T-helper 17 cell (primary cell): ENCODE data around the gene GGA3. TPM values are rescaled to one million over a fixed set of nuclear protein-coding genes. Genes with fewer than 3 reads are reported as not detected.
"Not testable (repeated sequence)": the region's sequence is repeated elsewhere in the genome, so short reads cannot be mapped to it uniquely, and the experiment has no call there.

Source experiments
- ATAC-seq: fragments of 150-1000 bp; cut with Tn5 transposase; 2 replicates; pipeline ENCODE4 v1.10.0; 2021; ENCODE audit warnings: mild to moderate bottlenecking, moderate library complexity
- DNase-seq, 3 donors: peaks; one replicate each; pipeline versions ENCODE4 v3.0.0 to v3.0.0-alpha.2; 2020 to 2021
- H3K9me3 ChIP-seq: one replicate; pipeline ENCODE4 v1.7.0; 2013; ENCODE audit warnings: low read length, mild to moderate bottlenecking; ENCODE audit not compliant: control insufficient read depth, poor library complexity, severe bottlenecking
- H3K27ac Mint-ChIP-seq: one replicate; pipeline ENCODE4 v1.8.0; 2022; ENCODE audit warnings: mild to moderate bottlenecking, moderate library complexity, mixed read lengths
- H3K27me3 Mint-ChIP-seq: one replicate; pipeline ENCODE4 v1.8.0; 2022; ENCODE audit warnings: mixed read lengths
- H3K36me3 Mint-ChIP-seq: one replicate; pipeline ENCODE4 v1.8.0; 2022; ENCODE audit warnings: low read depth, mixed read lengths
- H3K4me1 Mint-ChIP-seq: one replicate; pipeline ENCODE4 v1.8.0; 2022; ENCODE audit warnings: mild to moderate bottlenecking, mixed read lengths
- H3K4me3 Mint-ChIP-seq: one replicate; pipeline ENCODE4 v1.8.0; 2022; ENCODE audit warnings: mild to moderate bottlenecking, moderate library complexity, mixed read lengths
- total RNA-seq, 4 donors: library from RNA in 2 of 4; stranded (reverse) in 2 of 4; gene quantifications; one replicate each; pipeline ENCODE4 v1.2.3 and lab custom pipeline; 2022 to 2026

GGA3 gene
- total RNA-seq, 2 donors from 2014 or later, result 85.4 to 89.1 TPM

DNA sequence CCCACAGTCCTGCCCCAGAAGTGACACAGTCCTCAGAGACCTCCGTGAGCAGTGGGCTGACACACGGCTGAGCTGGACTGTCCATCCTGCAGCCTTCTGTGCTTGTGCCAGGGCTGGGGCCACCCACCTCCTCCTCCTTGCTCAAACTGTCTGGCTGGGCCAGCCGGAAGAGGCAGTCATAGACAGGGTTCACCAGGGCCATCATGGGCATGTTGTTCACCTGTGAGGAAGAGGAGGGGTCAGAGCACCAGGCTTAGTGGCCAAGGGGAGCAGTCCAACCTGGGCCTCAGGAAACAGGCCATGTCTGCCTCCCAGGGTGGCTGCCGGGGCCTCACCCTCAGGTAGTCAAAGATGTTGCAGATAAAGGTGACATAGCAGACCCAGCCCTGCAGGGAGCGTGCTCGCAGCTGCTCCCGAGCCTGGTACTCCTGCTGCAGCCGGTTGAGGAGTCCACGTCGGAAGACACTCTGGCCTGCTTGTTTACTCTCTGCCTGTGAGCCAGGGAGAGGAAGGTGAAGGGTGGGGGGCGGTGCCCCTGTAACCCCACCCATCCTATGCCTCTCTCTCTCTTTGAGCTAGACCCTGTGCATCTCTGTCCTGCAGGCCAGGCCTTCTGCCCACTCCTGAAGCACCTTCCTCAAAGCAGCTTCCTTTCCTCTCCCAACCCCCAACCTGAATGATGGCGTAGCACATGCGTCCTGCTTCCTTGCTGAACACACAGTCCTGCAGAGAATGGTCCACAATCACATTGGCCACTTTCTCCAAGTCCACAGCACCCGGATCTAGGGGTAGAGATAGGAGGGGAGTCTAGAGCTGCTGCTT, 6.2 kb upstream of the GGA3 start:
- no peaks in the 10 kb centered on the region for H3K9me3 ChIP-seq
- DNase-seq (no peak), ATAC-seq (no peak)
- no peak overlapping the region for H3K27ac Mint-ChIP-seq
- H3K4me3 Mint-ChIP-seq, result no peak overlapping the region
- H3K4me1 Mint-ChIP-seq, result peaks cover 15% of the 10 kb centered on the region
- no peaks in the 10 kb centered on the region for H3K27me3 Mint-ChIP-seq
- H3K36me3 Mint-ChIP-seq, result no peaks in the 10 kb centered on the region

DNA sequence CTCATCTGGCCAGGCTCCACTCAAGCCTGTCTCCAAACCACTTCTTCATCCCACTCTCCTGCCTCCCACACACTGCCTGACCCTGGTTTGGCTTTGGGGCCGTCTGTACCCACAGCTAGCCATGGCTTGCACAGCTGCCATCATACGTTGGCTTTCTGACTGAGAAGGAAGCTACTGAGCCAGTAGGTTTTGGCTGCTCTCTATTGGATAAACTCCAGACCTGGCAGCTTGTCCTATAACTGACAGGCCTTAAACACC, 5.7 kb upstream of the GGA3 start:
- Mint-ChIP-seq H3K4me3 (no peak overlapping the region), H3K36me3 (no peaks in the 10 kb centered on the region), H3K27ac (no peak overlapping the region), H3K4me1 (peaks cover 20% of the 10 kb centered on the region), H3K27me3 (no peaks in the 10 kb centered on the region)
- no peak for ATAC-seq
- no peaks in the 10 kb centered on the region for H3K9me3 ChIP-seq
- no peak for DNase-seq

DNA sequence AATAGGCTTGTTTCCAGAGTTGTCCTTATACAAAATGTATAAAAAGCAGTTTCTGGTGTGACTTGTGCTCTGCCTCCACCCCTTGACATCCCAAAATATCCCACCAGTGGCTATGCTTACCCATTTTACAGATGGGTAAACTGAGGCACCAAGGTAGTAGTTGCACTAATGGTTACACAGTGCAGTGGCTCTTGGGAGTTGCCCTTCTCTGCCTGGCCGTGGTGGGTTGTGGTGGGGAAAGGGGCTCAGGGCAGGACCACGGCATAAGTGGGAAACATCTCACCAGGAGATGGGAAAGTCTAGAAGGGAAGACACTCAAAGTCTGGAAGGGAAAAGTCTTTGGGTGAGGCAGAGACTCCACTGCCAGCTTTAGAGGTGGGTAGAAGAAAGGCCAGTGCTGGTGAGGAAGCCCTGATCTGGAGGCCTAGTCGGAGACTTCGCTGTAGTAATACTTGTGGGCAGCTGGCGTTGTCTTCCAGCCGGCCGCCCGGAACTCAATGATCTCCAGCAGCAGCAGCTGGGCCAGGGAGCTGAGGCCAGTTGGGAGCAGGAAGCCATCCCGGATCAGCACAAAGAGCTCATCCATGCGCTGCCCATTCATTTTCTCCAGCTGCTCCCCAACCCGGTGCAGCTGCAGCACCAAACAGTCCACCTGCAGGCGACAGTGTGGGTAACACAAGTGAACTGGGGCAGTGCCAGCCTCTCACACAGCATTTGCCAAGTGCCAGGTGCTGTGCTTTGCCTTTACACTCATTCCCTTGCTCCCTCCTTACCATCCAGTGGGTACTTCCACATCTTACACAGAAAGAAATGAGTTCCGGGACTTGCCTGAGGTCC, 5.1 kb upstream of the GGA3 start:
- H3K4me1 Mint-ChIP-seq, result peaks cover 21% of the 10 kb centered on the region
- H3K27me3 Mint-ChIP-seq, result no peaks in the 10 kb centered on the region
- H3K9me3 ChIP-seq, result no peaks in the 10 kb centered on the region
- DNase-seq (no peak), ATAC-seq (no peak)
- H3K27ac Mint-ChIP-seq, result no peak overlapping the region
- no peaks in the 10 kb centered on the region for H3K36me3 Mint-ChIP-seq
- no peak overlapping the region for H3K4me3 Mint-ChIP-seq

DNA sequence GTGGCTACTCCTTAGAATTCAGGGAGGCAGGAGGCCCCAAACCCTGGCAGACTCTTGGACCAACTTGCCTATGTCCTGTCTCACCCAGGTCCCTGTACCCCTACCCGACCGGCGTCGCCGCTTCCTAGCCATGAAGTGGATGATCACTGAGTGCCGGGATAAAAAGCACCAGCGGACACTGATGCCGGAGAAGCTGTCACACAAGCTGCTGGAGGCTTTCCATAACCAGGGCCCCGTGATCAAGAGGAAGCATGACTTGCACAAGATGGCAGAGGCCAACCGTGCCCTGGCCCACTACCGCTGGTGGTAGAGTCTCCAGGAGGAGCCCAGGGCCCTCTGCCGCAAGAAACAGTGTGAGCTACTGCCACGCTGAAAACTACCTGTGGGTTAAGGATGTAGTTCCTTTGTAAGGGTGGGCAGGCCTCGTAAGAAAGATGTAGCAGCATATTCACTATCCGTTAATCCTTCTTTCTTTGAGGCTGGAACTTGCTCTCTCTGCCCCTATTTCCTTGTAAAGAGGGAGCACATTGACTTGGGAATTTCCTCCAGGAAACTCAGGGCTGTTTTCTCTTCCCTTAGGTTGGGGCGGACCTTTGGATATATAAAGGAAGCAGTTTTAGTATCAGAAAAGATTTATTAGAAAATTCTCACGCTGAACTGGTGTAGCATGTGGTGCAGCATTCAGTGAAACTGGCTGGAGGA, 4.4 kb upstream of the GGA3 start:
- H3K9me3 ChIP-seq, result no peaks in the 10 kb centered on the region
- H3K4me3 Mint-ChIP-seq, result no peak overlapping the region
- H3K4me1 Mint-ChIP-seq, result peaks cover 26% of the 10 kb centered on the region
- no peak overlapping the region for H3K27ac Mint-ChIP-seq
- no peaks in the 10 kb centered on the region for H3K27me3 Mint-ChIP-seq
- H3K36me3 Mint-ChIP-seq, result no peaks in the 10 kb centered on the region
- ATAC-seq, result no peak
- DNase-seq, result no peak

DNA sequence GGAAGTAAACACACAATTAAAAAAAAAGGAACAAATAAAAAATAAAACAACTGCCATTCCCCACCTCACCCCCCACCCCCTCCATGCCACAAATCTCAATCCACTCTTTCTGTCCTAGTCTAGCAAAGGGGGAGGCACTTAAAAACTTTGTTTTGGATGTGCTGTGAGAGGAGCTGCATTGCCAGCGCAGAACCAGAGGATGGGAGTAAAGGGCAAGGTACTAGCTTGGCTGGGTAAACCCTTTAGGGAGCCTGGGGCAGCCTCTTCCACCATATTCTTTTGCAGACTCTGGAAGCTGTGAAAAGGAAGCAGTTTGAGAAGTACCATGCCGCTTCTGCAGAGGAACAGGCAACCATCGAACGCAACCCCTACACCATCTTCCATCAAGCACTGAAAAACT, 1.6 kb upstream of the GGA3 start:
- H3K9me3 ChIP-seq, result no peaks in the 10 kb centered on the region
- peak overlapping the region; percentile 16 for H3K27ac Mint-ChIP-seq
- no peaks in the 10 kb centered on the region for H3K27me3 Mint-ChIP-seq
- no peaks in the 10 kb centered on the region for H3K36me3 Mint-ChIP-seq
- DNase-seq (no peak), ATAC-seq (no peak)
- peaks cover 34% of the 10 kb centered on the region for H3K4me1 Mint-ChIP-seq
- peak overlapping the region; percentile 97 for H3K4me3 Mint-ChIP-seq

DNA sequence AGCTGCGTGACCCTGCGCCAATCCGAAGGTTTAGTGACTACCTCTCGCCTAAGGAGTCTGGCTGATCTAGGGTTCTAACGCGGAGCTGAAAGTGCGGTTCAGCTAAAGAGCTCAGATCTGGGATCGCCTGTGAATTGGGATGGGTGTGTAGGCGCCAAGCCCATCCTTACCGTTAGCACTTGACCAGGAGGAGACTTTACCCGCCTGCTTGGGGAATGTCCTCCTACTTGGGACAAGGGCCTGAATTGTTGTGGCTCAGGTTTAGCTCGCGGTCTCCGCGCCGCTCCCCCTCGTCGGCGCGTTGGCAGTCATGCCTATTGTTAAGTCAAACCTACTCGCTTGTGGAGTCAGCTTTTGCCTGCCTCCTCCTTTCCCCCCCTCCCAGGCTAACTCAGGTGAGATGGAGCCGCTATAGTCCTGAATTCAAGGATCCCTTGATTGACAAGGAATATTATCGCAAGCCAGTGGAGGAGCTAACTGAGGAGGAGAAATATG, 753 bp upstream of the GGA3 start:
- Mint-ChIP-seq H3K4me3 (peak overlapping the region; percentile 97), H3K27me3 (no peaks in the 10 kb centered on the region), H3K36me3 (no peaks in the 10 kb centered on the region), H3K4me1 (peaks cover 43% of the 10 kb centered on the region), H3K27ac (peak overlapping the region; percentile 99)
- H3K9me3 ChIP-seq, result no peaks in the 10 kb centered on the region
- DNase-seq (no peak), ATAC-seq (peak; percentile 17)

DNA sequence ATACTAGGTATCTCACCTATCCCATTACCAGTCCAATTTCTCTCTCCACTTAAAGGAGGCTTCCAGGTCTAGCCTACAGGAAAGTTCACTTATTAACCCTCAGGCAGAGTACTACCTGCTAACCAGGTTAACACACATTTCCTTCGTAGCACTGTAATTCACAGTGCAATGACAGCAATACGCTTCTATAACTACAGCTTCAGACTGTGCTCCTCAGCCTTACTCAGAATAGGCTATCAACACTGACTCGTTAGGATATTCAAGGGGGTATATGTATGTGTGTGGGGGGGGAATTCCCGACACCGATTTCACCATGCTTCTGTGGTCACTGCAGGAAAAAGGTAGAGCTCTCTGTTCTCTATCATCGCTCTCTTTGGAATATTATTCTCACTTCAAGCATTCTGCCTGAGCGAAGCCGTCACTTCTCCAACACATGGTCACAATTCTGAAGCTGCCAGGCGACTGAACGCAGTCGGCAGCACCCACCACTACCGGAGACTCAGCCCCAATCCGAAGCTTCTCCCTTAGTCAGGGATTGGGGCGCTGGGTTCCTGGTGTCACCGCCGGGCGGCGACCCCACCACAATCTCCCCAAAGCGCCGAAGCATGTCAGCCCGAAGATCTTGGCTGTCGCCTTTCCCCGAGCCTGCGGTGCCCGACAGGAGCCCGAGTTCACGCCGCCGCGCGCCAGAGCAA, 618 bp downstream of the GGA3 start:
- no peaks in the 10 kb centered on the region for H3K36me3 Mint-ChIP-seq
- no peaks in the 10 kb centered on the region for H3K27me3 Mint-ChIP-seq
- ATAC-seq, result peak; percentile 34
- H3K4me1 Mint-ChIP-seq, result peaks cover 54% of the 10 kb centered on the region
- peak in 1 of 3 donors; percentile 36 for DNase-seq
- peak overlapping the region; percentile 97 for H3K4me3 Mint-ChIP-seq
- H3K27ac Mint-ChIP-seq, result peak overlapping the region; percentile 99
- no peaks in the 10 kb centered on the region for H3K9me3 ChIP-seq

DNA sequence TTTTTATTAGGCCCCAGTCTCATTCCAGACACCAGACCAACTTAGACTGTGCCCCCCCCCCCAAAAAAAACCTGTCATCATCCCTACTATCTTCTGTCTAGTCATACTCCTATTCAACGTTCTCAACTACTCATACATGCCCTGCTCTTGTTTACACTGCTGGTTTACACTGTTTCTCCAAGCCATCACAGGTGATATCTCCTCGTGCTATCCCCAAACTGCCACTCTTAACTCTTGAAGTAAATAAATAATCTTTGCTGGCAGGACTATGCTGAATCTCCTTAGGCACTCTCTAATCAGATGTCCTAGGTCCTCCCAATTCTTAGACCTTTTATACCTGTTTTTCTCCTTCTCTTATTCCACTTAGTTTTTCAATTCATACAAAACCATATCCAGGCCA, 4.2 kb downstream of the GGA3 start:
- H3K27ac Mint-ChIP-seq, result peak overlapping the region; percentile 99
- H3K27me3 Mint-ChIP-seq, ATAC-seq, H3K36me3 Mint-ChIP-seq, DNase-seq, H3K9me3 ChIP-seq, H3K4me3 Mint-ChIP-seq: not testable (repeated sequence)
- peaks cover 74% of the 10 kb centered on the region for H3K4me1 Mint-ChIP-seq

DNA sequence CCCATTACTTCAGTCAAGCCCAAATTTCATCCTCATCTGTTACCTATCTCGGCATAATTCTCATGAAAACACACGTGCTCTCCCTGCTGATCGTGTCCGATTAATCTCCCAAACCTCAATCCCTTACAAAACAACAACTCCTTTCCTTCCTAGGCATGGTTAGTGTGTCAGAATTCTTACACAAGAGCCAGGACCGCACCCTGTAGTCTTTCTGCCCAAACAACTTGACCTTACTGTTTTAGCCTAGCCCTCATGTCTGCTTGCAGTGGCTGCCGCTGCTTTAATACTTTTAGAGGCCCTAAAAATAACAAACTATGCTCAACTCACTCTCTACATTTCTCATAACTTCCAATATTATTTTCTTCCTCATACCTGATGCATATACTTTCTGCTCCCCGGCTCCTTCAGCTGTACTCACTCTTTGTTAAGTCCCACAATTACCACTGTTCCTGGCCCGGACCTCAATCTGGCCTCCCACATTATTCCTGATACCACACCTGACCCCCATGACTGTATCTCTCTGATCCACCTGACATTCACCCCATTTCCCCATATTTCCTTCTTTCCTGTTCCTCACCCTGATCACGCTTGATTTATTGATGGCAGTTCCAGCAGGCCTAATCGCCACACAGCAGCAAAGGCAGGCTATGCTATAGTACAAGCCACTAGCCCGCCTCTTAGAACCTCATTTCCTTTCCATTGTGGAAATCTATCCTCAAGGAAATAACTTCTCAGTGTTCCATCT, 5.3 kb downstream of the GGA3 start:
- H3K9me3 ChIP-seq, H3K4me3 Mint-ChIP-seq, ATAC-seq, DNase-seq, H3K27me3 Mint-ChIP-seq, H3K36me3 Mint-ChIP-seq: not testable (repeated sequence)
- Mint-ChIP-seq H3K4me1 (peaks cover 73% of the 10 kb centered on the region), H3K27ac (peak overlapping the region; percentile 99)

DNA sequence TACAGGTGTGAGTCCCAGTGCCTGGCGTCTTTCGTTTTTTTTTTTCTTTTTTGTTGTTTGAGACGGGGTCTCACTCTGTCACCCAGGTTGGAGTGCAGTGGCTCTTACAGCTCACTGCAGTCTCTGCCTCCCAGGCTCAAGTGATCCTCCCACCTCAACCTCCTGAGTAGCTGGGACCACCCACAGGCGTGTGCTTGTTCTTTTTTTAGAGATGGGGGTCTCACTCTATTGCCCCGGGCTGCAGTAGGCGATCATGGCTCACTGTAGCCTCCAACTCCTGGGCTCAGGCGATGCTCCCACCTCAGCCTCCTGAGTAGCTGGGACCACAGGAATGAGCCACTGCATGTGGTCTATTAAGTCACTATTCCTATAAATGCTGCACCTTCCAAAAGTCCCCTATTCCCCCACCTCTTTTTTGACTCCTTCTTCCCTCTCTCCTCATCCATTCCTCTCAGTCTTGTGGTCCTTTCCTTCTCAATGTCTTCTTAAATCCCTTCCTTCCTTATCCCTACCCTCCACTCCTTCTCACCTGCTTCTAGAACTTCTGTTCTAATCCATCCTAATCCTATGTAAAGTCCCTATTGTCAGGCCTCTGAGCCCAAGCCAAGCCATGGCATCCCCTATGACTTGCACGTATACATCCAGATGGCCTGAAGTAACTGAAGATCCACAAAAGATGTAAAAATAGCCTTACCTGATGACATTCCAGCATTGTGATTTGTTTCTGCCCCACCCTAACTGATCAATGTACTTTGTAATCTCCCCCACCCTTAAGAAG, 9.2 kb downstream of the GGA3 start:
- H3K36me3 Mint-ChIP-seq, result no peaks in the 10 kb centered on the region
- peaks cover 58% of the 10 kb centered on the region for H3K4me1 Mint-ChIP-seq
- peak overlapping the region; percentile 72 for H3K27ac Mint-ChIP-seq
- no peak for DNase-seq
- H3K4me3 Mint-ChIP-seq, result peak overlapping the region; percentile 61
- no peaks in the 10 kb centered on the region for H3K27me3 Mint-ChIP-seq
- H3K9me3 ChIP-seq, result no peaks in the 10 kb centered on the region
- ATAC-seq, result no peak

DNA sequence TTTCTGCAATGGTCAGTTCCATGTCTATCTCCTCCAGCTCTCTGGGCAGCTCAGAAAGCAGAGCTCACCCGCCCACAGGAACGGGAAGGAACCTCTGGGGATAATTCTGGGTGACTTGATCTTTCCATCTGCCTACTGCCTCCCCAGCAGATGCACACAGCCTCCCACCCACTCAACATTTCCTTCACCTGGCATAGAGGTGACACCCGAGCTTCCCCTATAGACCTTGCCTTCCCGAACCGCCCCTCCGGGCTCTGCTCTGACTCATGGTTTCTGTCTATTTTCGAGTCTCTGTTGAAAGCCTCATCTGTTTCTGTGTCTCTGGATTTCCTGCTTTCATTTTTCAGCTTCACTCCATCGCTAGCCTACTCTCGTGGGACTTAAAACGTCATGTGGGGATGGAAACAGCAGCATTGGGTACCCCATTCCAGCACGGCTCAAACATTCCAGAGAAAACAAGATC, 11.4 kb downstream of the GGA3 start:
- ATAC-seq, result peak; percentile 89
- no peaks in the 10 kb centered on the region for H3K36me3 Mint-ChIP-seq
- H3K9me3 ChIP-seq, result no peaks in the 10 kb centered on the region
- H3K4me1 Mint-ChIP-seq, result peaks cover 41% of the 10 kb centered on the region
- H3K4me3 Mint-ChIP-seq, result peak overlapping the region; percentile 93
- DNase-seq, result peak in 1 of 3 donors; percentile 45
- H3K27ac Mint-ChIP-seq, result peak overlapping the region; percentile 99
- H3K27me3 Mint-ChIP-seq, result no peaks in the 10 kb centered on the region

DNA sequence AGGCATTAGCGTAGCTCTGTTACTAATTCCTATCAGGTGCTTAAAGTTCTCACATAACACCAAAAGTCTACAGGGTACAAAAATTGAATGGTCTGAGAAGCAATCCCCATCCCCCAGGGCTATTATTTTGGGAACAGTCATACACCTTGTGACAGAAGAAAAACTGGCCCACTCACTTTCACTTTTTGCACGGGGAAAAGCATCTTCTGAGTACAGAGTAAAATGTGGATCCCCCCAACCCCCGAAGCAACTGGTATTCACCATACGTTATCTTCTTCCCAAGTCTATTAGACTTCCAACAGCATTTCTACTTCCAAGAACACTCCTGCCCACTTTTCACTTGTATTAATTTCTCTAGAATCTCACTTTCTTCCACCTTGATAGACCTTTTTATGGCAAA, 11.8 kb downstream of the GGA3 start:
- Mint-ChIP-seq H3K4me1 (peaks cover 43% of the 10 kb centered on the region), H3K4me3 (peak overlapping the region; percentile 93), H3K36me3 (no peaks in the 10 kb centered on the region), H3K27me3 (no peaks in the 10 kb centered on the region), H3K27ac (peak overlapping the region; percentile 99)
- ATAC-seq (no peak), DNase-seq (no peak)
- H3K9me3 ChIP-seq, result no peaks in the 10 kb centered on the region
